ENCODE data around the gene LRRK1. TPM values are rescaled to one million over a fixed set of nuclear protein-coding genes. Genes with fewer than 3 reads are reported as not detected.

The LRRK1 gene
- total RNA-seq, 1 experiment from 2014 or later: 7.0 TPM

- CTCF ChIA-PET: no interaction called here
- DNase-seq (peak; percentile 77), ATAC-seq (peak; percentile 58; the same call in 1 of the 2 replicates)
- no peaks in the 10 kb centered on the region for H3K9me3 ChIP-seq (ENCODE audit: low read length)
- BruUV-seq (replicated peaks): no TSS peak
- no peak overlapping the region for H2AFZ ChIP-seq (ENCODE audit: low read length)
- H3K4me1 ChIP-seq (ENCODE audit: insufficient read depth, low read length): peaks cover 19% of the 10 kb centered on the region
- H3K27ac ChIP-seq (ENCODE audit: low read length): no peak overlapping the region
- H3F3A ChIP-seq (ENCODE audit: low read length, unreplicated experiment): no peaks in the 10 kb centered on the region
- H3K27me3 ChIP-seq (ENCODE audit: low read length): no peaks in the 10 kb centered on the region
- POLR2A ChIA-PET (ENCODE audit: unreplicated experiment): no interaction called here
- H3K9ac ChIP-seq (ENCODE audit: low read length): no peak overlapping the region
- no peaks in the 10 kb centered on the region for H3K9me2 ChIP-seq (replicated peaks; ENCODE audit: low read length)
- H3K79me2 ChIP-seq (ENCODE audit: low read length): no peaks in the 10 kb centered on the region
- no peaks in the 10 kb centered on the region for H4K20me1 ChIP-seq (ENCODE audit: low read length)
- no peaks in the 10 kb centered on the region; the same call in none of the 2 replicates for H3K36me3 ChIP-seq (ENCODE audit: low read depth, low read length)
- TF ChIP-seq EZH2 (IDR thresholded peaks at IDR 0.05; ENCODE audit: low read length, unreplicated experiment) (no peak), CTCF (conservative IDR thresholded peaks at IDR 0.05; ENCODE audit: low read depth, low read length) (no peak), EZH2phosphoT487 (IDR thresholded peaks at IDR 0.05; ENCODE audit: borderline replicate concordance, low read length) (no peak)
- H3K4me2 ChIP-seq (ENCODE audit: low read length): peak overlapping the region; percentile 46; the same call in 1 of the 2 replicates
- no peak overlapping the region for H3K4me3 ChIP-seq (ENCODE audit: low read length)
- intact Hi-C loops (cut with micrococcal nuclease): no loop called here
These were observed 9.6 kb downstream of the LRRK1 start for GRCh38 chr15:100928632-100929280.

- H4K20me1 ChIP-seq (ENCODE audit: low read length): no peaks in the 10 kb centered on the region
- CTCF ChIA-PET: no interaction called here
- intact Hi-C loops (cut with micrococcal nuclease): no loop called here
- H3K9me2 ChIP-seq (replicated peaks; ENCODE audit: low read length): no peaks in the 10 kb centered on the region
- H3K9ac ChIP-seq (ENCODE audit: low read length): no peak overlapping the region
- H2AFZ ChIP-seq (ENCODE audit: low read length): no peak overlapping the region
- POLR2A ChIA-PET (ENCODE audit: unreplicated experiment): no interaction called here
- H3F3A ChIP-seq (ENCODE audit: low read length, unreplicated experiment): no peaks in the 10 kb centered on the region
- peaks cover 19% of the 10 kb centered on the region for H3K4me1 ChIP-seq (ENCODE audit: insufficient read depth, low read length)
- ATAC-seq: peak; percentile 49
- H3K27me3 ChIP-seq (ENCODE audit: low read length): no peaks in the 10 kb centered on the region
- no peaks in the 10 kb centered on the region for H3K9me3 ChIP-seq (ENCODE audit: low read length)
- H3K4me3 ChIP-seq (ENCODE audit: low read length): no peak overlapping the region
- no peak for TF ChIP-seq EZH2 (IDR thresholded peaks at IDR 0.05; ENCODE audit: low read length, unreplicated experiment)
- TF ChIP-seq EZH2phosphoT487 (IDR thresholded peaks at IDR 0.05; ENCODE audit: borderline replicate concordance, low read length): no peak
- TF ChIP-seq CTCF (conservative IDR thresholded peaks at IDR 0.05; ENCODE audit: low read depth, low read length): no peak
- no peak overlapping the region for H3K27ac ChIP-seq (ENCODE audit: low read length)
- no peak overlapping the region for H3K4me2 ChIP-seq (ENCODE audit: low read length)
- DNase-seq: no peak
- H3K79me2 ChIP-seq (ENCODE audit: low read length): no peaks in the 10 kb centered on the region
- BruUV-seq (replicated peaks): no TSS peak
- H3K36me3 ChIP-seq (ENCODE audit: low read depth, low read length): no peaks in the 10 kb centered on the region; the same call in none of the 2 replicates
These were observed 10.5 kb downstream of the LRRK1 start for GRCh38 chr15:100929641-100930042.

- DNase-seq (no peak), ATAC-seq (no peak)
- no peak for TF ChIP-seq EZH2 (IDR thresholded peaks at IDR 0.05; ENCODE audit: low read length, unreplicated experiment)
- no peak for TF ChIP-seq CTCF (conservative IDR thresholded peaks at IDR 0.05; ENCODE audit: low read depth, low read length)
- no peak for TF ChIP-seq EZH2phosphoT487 (IDR thresholded peaks at IDR 0.05; ENCODE audit: borderline replicate concordance, low read length)
- H3K4me2 ChIP-seq (ENCODE audit: low read length): no peak overlapping the region
- BruUV-seq (replicated peaks): no TSS peak
- intact Hi-C loops (cut with micrococcal nuclease): no loop called here
- H3K27me3 ChIP-seq (ENCODE audit: low read length): no peaks in the 10 kb centered on the region
- H3K79me2 ChIP-seq (ENCODE audit: low read length): no peaks in the 10 kb centered on the region
- H3K9me3 ChIP-seq (ENCODE audit: low read length): no peaks in the 10 kb centered on the region
- H3K9me2 ChIP-seq (replicated peaks; ENCODE audit: low read length): no peaks in the 10 kb centered on the region
- H3K4me3 ChIP-seq (ENCODE audit: low read length): no peak overlapping the region
- H3K9ac ChIP-seq (ENCODE audit: low read length): no peak overlapping the region
- peaks cover 19% of the 10 kb centered on the region for H3K4me1 ChIP-seq (ENCODE audit: insufficient read depth, low read length)
- H2AFZ ChIP-seq (ENCODE audit: low read length): no peak overlapping the region
- CTCF ChIA-PET: no interaction called here
- no peak overlapping the region for H3K27ac ChIP-seq (ENCODE audit: low read length)
- no peaks in the 10 kb centered on the region for H4K20me1 ChIP-seq (ENCODE audit: low read length)
- POLR2A ChIA-PET (ENCODE audit: unreplicated experiment): no interaction called here
- no peaks in the 10 kb centered on the region for H3F3A ChIP-seq (ENCODE audit: low read length, unreplicated experiment)
- H3K36me3 ChIP-seq (ENCODE audit: low read depth, low read length): no peaks in the 10 kb centered on the region; the same call in none of the 2 replicates
These were observed 11.2 kb downstream of the LRRK1 start for GRCh38 chr15:100930306-100930848.
